NCI-H2227 (cell line): Measurements from ENCODE around the gene PRKCI.
A peak's percentile ranks its signal among the peaks of the same experiment; 100 is the strongest.
"Not testable (repeated sequence)": the region's sequence is repeated elsewhere in the genome, so short reads cannot be mapped to it uniquely, and the experiment has no call there.

Experiments used
- DNase-seq: peaks from one replicate; lab custom pipeline; 2025; ENCODE audit not compliant: unreplicated experiment; lab: John Stamatoyannopoulos, UW

PRKCI gene

DNA sequence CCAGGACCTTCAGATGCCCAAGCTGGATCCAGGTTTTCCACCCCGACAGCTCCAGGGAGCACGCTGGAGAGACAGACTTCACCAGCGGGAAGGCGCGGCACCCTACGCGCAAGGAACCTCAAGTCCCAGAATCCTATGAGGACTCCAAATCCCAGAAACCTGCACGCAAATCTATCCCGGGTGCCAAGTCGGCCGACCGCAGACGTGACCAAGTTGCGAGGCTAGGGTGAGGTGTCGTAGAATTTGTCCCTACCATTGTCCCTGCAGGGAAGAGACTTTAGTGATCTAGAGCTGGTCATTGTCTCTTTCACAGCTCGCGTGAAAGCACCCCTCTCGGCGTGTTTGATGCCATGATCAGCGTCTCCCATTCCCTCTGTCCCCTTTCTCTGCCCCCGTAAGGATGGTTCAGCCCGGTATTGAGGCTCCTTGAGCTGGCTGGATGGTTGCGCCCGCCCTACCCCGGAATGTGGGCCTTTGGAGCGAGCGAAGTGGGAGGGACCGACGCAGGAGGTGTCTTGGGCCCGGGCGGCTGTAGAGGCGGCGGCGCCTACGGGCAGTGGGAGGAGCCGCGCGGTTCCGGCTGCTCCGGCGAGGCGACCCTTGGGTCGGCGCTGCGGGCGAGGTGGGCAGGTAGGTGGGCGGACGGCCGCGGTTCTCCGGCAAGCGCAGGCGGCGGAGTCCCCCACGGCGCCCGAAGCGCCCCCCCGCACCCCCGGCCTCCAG lies at the start of gene PRKCI:
PRKCI (plus strand) TSS at position 501 of the 723 bp plus-strand sequence. CDS start 246 bp downstream, outside the sequence.
- peak; percentile 98 for DNase-seq

DNA sequence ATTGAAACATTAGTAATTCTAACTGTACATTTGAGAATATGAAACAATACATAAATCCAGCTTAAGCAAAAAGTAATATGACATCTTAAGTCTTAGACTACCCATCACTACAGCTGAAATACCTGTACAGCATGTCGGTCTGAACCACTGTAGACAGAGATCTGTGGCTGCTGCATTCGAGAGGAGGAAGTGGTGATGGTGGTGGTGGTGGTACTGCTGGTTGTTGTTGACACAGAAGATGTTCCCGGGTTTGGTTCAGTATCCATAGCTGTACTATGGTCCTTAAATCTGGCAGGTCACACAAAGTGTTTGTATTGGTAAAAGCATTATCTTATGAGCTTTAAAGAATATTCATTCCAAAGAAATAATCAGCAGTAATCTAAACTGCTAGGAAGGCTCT lies 43.6 kb upstream of the PRKCI start:
- DNase-seq = no peak

DNA sequence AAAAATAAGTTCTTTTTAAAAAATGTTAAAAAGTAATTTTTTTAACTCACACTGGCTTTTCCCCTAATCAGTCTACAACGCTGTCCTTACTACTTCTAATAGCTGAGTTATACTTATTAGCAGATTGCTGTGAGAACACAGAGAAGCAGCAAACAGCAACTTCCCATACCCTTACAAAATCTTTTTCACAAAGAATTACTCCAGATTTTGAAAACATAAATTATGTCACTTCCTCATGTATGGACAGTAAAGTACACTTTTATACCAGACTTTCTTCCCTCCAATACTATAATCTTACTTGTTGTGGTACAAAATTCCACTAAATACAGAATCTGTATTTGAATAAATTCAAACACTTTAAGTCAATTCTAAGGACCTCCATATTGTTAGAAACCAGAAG lies 42.8 kb upstream of the PRKCI start:
- no peak for DNase-seq

DNA sequence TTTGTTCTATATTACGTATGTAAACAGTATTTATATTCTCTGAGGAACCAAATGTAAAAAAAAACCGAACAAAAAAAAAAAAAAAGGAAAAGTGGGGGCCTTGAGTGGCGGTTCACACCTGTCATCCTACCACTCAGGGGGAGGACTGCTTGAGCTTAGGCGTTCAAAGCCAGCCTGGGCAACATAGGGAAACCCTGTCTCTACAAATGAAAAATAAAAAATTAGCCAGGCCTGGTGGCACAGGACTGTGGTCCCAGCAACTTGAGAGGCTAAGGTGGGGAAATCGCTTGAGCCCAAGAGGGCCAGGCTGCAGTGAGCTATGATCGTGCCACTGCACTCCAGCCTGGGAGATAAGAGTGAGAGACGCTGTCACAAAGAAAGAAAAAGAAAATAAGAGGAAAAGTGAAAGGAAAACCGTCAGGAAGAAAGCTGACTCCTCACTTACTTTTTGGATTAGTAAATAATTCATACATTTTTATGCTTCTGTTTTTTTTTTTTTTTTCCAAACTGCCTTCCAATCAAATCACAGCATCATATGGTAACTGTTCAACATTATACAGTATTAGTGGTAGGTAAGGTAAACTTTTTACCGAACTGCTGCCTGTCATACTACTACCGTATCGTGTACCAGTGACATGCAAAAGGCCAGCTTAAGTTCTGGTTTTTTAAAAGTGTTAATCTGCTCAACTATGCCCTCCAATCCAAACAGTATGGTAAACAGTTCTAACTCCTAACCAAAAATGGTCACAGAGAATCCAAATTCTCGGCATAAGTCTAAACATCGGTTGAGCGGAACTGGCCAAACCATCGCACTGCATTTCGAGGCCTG lies 41.9 kb upstream of the PRKCI start:
- DNase-seq = peak; percentile 3

DNA sequence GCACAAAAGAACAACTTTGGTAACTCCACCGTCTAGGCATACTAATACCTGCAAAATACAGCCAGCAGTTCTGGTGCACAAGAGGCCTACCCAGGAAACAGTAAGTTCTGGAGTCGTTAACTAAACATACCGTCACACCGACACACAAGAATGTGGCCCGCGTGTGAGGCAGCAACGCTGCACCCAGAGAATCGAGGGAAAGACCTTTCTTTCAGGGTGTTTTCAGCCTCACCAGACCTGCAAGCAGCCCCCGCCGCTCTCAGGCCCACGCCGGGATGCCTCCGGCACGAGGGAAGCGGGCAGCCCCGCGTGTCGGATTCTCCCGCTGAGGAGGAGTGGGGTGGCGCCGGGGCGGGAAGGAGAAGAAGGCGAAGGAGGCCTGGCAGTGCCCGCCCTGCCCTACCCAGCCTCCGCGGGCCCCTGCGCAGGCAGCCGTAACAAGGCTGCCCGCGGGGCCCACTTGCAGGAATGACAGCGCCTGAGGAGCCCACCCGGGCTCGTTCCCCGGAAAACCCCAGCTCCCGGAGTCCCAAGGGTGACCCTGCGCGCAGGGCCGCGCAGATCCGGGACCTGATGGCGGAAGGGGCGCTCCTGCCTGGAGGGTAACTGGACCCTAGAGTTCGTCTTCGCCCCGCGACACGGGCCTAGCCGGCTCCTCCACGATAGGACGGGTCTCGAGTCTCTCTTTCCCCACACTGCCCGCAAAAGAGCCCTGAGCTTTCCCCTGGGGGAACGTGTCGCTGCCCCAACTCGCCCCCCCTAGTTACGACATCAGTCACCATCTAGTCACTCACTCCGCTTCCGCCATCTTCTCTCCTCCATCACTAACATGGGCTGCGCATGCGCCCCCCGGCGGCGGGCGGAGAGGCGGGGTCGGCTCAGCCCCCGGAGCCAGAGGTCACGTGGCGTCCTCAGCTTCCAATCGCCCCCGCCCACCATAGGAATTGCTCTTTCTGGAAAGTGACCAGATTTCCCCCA lies 41.0 kb upstream of the PRKCI start, which contains the start of gene PHC3:
PHC3 (minus strand) TSS at position 826 of the 978 bp plus-strand sequence; CDS start at position 808, 18 bp downstream.
- peak; percentile 96 for DNase-seq

DNA sequence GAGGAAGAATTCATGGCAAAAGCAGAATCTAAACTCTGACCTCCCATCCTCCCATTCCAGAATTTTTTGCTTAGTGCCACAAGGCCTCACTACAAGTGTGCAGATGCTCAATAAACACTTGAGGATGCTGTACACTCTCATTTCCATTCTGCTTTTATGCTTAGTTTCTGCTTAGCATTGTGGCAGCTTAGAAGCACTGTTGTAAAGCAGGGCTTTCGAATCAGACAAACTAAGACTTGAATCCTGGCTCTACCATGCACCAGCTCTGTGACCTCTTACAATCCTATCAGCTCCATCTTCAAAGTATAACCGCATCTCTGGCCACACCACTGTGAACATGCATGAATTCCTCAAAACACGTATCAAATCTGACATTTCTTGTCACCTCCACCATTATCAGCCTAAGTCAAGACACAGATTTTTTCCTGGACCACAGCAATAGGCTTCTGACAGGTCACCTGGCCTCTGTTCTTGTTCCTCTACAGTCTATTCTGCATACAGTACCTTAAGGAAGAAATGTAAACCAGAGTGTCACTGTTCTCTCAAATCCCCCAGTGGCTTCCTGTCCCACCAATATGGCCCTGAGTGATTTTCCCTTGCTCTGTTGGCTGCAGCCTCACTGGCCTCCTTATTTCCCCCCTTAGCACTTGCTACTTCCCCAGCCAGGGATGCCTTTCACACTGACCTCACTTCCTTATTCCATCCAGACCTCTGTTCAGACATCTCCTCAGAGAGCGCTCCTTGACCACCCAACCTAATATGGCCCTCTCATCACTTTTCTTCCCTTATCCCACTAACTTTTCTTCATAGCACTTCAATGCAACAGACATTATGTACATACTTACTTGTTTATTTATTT lies 32.6 kb upstream of the PRKCI start:
- DNase-seq = no peak

DNA sequence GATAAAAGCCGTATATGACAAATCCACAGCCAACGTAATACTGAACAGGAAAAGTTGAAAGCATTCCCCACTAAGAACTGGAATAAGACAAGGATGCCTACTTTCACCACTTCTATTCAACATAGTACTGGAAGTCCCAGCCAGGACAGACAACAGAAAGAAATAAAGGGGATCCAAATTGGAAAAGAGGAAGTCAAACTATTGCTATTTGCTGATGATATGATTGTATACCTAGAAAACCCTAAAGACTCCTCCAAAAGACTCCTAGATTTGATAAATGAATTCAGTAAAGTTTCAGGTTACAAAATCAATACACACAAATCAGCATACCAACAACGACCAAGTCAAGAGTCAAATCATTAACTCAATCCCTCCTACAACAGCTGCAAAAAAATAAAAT lies 26.5 kb upstream of the PRKCI start:
- DNase-seq = not testable (repeated sequence)

DNA sequence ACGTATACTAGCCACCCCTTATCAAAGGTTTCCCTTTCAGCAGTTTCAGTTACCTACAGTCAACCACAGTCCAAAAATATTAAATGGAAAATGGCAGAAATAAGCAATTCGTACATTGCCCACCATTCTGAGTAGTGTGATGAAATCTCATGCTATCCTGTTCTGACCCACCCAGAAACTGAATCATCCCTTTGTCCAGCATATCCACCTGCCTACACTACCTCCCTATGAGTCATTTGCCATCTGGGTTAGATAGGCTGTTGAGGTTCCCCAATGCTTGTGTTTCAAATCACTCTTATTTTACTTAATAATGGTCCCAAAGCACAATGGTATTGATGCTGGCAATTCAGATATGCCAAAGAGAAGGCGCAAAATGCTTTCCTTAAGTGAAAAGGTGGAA lies 25.4 kb upstream of the PRKCI start:
- no peak for DNase-seq

DNA sequence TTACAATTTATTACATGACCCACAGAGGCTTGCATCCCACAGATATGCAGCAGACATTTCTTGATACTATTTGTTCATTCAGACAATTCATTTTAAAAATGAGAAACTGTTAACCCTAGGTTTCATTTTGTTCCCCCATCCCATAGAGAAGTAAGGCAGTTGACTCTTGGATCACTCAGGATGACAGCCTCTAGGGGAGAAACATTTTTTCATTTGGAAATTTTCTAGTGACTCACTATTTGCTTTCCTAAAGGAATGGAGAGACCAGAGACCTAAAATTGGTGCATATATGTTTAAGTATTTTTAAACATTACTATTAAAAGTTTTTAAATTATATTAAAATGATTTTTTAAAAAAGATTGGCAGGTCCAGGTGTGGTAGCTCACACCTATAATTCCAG lies 21.2 kb upstream of the PRKCI start:
- DNase-seq = no peak

DNA sequence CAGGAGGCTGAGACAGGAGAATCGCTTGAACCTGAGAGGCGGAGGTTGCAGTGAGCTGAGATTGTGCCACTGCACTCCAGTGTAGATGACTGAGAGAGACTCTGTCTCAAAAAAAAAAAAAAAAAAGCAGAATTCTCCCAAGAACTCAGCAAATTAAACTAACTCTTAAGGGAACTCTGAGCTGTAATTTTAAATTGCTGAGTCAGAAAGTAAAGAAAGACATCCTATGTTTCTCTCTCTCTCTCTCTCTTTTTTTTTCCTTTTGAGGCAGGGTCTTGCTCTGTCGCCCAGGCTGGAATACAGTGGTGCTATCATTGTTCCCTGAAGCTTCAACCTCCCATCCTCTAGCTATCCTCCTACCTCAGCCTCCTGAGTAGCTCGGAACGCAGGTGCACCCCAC lies 20.7 kb upstream of the PRKCI start:
- no peak for DNase-seq

DNA sequence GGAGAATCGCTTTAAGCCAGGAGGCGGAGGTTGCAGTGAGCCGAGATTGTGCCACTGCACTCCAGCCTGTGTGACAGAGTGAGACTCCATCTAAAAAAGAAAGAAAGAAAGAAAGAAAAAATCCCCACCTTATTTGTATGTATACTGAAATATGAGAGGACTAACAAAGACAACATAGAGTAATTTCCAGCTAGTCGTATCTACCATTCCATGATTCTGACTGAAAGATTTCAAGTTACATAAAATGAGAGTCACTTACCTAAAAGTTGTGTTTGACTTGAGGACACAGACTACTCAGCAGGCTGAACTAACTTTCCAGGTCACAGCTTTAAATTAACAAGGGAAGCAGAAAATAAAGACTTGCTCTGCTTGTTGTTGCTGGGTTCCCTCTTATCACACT lies 18.8 kb upstream of the PRKCI start:
- no peak for DNase-seq

DNA sequence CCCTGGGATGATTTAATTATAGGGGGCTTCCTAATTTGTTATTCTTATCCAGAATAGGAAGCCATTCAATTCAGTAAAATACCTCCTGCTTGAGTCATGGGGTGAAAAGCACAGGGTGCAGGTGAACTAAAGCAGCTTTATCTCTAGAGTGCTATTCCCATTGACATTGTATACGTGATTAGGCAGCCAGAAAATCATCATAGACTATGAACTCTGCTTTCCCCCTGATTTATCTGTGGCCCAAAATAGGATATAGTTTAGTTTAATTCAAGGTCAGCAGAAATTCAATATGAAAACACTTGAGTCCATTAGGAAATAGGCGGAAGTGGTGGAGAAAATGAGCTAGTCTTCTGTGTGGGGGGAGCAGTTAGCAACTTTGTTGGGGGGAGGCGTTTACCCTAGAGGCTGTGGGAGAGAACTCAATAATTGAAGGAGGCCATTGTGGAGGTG lies 18.2 kb upstream of the PRKCI start:
- DNase-seq = peak; percentile 57

DNA sequence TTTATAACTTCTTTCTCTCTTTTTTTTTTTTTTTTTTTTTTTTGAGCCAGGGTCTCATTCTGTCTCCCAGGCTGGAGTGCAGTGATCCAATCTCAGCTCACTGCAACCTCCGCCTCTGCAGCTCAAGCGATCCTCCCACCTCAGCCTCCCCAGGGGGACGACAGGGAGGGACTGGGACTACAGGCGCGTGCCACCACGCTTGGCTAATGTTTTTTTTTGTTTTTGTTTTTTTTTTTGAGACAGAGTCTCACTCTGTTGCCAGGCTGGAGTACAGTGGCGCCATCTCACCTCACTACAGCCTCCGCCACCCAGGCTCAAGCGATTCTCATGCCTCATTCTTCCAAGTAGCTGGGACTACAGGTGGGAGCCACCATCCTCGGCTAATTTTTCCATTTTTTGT lies 17.7 kb upstream of the PRKCI start:
- DNase-seq = no peak

DNA sequence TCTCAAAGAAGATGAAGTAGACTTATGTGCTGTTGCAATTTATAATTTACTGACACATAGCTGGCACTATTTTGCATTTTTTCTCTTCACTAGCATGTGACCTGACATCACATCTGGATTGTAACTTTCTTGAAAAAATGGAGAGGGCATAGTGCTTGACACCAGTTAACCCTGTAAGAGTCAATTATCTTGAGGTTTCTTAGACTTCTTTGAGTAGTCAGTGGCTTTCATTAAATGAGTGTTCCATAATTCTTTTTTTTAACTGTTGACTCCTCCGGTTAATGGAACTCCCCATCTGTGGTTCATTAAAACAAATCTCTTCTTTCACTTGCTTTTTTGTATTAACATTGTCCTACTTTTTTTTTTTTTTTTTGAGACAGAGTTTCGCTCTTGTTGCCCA lies 16.9 kb upstream of the PRKCI start:
- no peak for DNase-seq

DNA sequence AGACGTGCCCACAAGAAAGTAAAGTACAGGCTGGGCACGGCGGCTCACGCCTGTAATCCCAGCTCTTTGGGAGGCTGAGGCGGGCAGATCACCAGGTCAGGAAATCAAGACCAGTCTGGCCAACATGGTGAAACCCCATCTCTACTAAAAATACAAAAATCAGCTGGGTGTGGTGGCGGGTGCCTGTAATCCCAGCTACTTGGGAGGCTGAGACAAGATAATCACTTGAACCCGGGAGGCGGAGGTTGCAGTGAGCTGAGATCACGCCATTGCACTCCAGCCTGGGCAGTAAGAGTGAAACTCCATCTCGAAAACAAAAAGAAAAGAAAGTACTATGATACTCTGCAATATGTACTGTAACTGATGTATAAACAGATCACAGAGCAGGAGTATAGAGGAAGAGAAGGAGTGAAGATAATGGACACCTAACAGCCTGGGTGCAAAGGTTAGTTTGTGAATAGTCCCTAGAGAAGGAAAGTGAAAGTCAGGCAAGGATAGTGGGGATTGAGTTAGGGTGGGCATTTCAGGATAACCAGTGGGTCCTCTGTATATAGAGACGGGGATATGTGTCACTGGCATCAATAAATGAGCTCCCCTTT lies 16.0 kb upstream of the PRKCI start:
- DNase-seq = not testable (repeated sequence)

DNA sequence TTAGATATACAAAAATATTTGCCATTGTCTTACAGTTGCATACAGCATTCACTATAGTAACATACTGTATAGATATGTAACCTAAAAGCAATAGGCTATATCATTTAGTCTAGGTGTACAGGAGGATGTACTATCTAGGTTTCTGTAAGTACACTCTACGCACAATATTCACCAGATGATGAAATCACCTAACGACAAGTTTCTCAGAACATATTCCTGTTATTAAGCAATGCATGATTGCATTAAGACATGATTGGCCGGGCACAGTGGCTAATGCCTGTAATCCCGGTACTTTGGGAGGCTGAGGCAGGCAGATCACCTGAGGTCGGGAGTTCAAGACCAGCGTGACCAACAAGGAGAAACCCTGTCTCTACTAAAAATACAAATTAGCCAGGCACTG lies 14.5 kb upstream of the PRKCI start:
- DNase-seq = no peak

DNA sequence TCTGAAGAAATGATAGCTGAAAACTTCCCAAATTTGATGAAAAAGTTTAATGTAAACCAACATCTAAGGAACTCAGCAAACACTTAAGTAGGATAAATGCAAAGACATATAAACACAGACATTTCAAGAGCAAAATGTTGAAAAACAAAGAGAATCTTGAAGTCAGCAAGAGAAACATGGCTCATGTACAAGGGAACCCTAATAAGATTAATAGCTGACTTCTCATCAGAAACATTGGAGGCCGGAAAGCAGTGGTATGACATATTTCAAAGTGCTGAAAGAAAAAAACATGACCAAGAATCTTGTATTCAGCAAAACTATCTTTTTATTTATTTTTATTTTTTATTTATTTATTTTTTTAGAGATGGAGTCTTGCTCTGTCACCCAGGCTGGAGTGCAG lies 10.6 kb upstream of the PRKCI start:
- DNase-seq = no peak

DNA sequence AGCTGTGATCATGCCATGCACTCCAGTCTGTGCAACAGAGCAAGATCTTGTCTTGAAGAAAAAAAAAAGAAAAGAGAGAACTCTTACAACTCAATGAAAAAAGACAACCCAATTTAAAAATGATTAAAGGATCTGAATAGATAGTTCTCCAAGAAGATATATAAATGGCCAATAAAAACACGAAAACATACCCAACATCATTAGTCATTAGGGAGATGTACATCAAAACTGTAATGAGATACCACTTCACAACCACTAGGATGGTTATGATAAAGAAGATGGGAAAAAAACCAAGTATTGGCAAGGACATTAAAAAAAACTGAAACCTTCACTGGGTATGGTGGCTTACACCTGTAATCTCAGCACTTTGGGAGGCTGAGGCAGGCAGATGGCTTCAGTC lies 2.4 kb upstream of the PRKCI start:
- no peak for DNase-seq

DNA sequence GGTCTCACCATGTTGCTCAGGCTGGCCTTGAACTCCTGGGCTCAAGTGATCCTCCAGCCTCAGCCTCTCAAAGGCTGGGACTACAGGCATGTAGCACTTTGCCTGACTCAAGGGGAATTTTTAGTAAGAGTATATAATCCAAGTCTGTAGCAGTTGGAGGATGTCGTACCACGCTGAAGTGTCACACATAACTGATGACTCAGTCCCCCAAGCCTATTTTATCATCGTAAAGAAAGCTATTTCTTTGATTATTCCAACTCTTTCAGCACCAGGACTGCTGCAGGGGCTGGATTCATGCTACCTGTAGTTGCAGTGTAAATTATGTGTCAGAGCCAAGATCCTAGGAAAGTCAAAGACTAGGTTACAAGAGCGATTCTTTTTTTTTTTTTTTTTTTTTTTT lies 1.4 kb upstream of the PRKCI start:
- no peak for DNase-seq
